Ramos (cell line): ENCODE measurements around the gene SEC14L2.
"Not testable (repeated sequence)": the region's sequence is repeated elsewhere in the genome, so short reads cannot be mapped to it uniquely, and the experiment has no call there.

Source experiments
- in situ Hi-C: fragments of 300-500 bp; cut with MboI; formaldehyde crosslinking; loops from one replicate; pipeline ENCODE4 v1.14.3; 2022; ENCODE audit warnings: low sequenced_read_pairs; ENCODE audit not compliant: unreplicated experiment

The SEC14L2 gene

GRCh38 chr22:30444632-30445437, 48.0 kb downstream of the SEC14L2 start:
- in situ Hi-C loops = no loop called here

GRCh38 chr22:30445438-30446145, 48.8 kb downstream of the SEC14L2 start:
- in situ Hi-C loops = no loop called here

GRCh38 chr22:30447656-30448055, 50.8 kb downstream of the SEC14L2 start:
- in situ Hi-C loops = no loop called here

- in situ Hi-C loops = not testable (repeated sequence)
These were observed 54.7 kb downstream of the SEC14L2 start for GRCh38 chr22:30451488-30451887.

- in situ Hi-C loops = no loop called here
These were observed 56.0 kb downstream of the SEC14L2 start for GRCh38 chr22:30452861-30453260.

GRCh38 chr22:30453731-30454510, 57.1 kb downstream of the SEC14L2 start:
- in situ Hi-C loops = no loop called here

GRCh38 chr22:30455075-30455840, 58.4 kb downstream of the SEC14L2 start:
- in situ Hi-C loops = no loop called here

- in situ Hi-C loops = no loop called here
These were observed 61.2 kb downstream of the SEC14L2 start for GRCh38 chr22:30457981-30458380.

GRCh38 chr22:30459181-30460052, 62.6 kb downstream of the SEC14L2 start:
- in situ Hi-C loops = no loop called here

GRCh38 chr22:30460147-30460546, 63.3 kb downstream of the SEC14L2 start:
- in situ Hi-C loops = no loop called here

- in situ Hi-C loops = not testable (repeated sequence)
These were observed 63.7 kb downstream of the SEC14L2 start for GRCh38 chr22:30460555-30460954.

GRCh38 chr22:30469165-30469564, 72.3 kb downstream of the SEC14L2 start:
- in situ Hi-C loops = no loop called here

GRCh38 chr22:30470655-30471054, 73.8 kb downstream of the SEC14L2 start:
- in situ Hi-C loops = no loop called here

- in situ Hi-C loops = no loop called here
These were observed 74.9 kb downstream of the SEC14L2 start, which contains the start of gene SEC14L3 for GRCh38 chr22:30471616-30472318. TSS of gene SEC14L3 (minus strand) at chr22:30472017. CDS start at chr22:30471958, 59 bp downstream.

- in situ Hi-C loops = no loop called here
These were observed 76.3 kb downstream of the SEC14L2 start for GRCh38 chr22:30472994-30473720.

- in situ Hi-C loops = no loop called here
These were observed 77.3 kb downstream of the SEC14L2 start for GRCh38 chr22:30474121-30474520.
